Hematopoietic multipotent progenitor cell treated with erythropoietin and hydrocortisone succinate and interleukin-3 and kit ligand, for 4 days (in vitro differentiated cells): Measurements from ENCODE around the gene SMIM44.
"Not testable (repeated sequence)": the region's sequence is repeated elsewhere in the genome, so short reads cannot be mapped to it uniquely, and the experiment has no call there.

Experiments used
- DNase-seq: peaks from one replicate; pipeline ENCODE4 v3.0.0-alpha.2; 2015

Gene SMIM44

DNA sequence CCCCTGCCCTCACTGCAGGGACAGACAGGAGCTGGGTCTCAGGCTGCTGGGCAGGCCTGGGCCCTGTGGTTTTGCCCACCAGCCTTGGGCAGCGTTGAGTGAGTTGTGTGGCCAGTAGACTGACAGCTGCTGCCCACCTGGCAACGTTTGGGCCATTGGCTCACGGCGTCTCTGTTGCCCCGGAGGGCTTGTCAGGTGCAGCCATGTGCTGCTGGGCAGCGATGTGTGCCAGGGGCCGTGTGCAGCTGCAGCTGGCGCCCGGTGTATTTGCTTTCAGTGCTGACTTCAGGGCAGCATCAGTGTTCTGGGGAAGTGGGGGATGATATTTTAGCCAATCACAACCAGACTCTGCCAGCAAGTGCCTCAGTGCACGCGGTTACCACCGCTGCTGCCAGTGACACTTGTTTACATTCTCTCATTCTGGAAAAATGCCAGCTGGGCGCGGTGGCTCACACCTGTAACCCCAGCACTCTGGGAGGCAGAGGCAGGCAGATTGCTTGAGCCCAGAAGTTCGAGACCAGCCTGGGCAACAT is 33.5 kb upstream of the SMIM44 start:
- DNase-seq = peak; percentile 30

DNA sequence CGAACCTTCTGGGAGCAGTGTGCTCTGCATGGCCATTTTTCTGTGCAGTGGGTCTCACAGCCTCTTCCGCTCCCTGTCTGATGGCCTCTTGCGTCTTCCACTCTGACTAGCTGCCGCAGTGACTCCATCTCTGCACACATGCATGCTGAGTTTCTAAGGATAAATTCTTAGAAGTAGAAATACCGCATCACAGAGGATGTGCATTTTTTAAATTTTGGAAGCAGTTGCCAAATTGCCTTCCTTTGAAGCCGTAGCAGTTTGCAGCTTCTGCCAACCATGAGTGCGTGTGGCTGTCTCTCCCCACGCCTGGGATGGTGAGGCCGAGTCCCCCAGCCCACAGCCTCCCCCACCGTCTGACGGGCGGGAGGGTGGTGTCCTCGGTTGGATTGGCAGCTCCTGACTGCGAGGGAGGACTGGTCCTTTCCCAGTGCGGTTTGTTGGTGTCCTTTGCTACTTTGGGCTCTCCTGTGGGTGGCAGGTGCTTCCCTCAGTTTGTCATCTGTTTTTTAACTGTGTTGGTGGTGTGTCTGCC is 32.7 kb upstream of the SMIM44 start:
- no peak for DNase-seq

DNA sequence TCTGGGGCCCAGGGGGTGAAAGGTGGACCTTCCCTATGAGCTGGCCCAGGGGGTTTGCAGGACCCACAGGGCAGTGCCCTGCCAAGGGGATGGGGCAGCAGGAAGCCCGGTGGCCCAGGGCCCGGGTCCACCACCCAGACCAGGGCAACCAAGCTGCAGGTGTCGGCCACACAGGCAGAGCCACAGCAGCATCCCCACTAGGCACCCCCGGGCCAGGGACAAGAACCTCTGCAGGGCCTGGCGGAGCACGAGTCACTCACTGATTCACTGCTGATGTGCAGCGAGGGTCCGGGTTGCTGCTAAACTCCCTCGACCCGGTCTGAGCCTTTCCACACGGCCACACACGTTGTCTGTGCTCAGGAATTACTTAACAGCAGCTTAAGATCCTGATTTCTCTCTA is 31.7 kb upstream of the SMIM44 start:
- no peak for DNase-seq

DNA sequence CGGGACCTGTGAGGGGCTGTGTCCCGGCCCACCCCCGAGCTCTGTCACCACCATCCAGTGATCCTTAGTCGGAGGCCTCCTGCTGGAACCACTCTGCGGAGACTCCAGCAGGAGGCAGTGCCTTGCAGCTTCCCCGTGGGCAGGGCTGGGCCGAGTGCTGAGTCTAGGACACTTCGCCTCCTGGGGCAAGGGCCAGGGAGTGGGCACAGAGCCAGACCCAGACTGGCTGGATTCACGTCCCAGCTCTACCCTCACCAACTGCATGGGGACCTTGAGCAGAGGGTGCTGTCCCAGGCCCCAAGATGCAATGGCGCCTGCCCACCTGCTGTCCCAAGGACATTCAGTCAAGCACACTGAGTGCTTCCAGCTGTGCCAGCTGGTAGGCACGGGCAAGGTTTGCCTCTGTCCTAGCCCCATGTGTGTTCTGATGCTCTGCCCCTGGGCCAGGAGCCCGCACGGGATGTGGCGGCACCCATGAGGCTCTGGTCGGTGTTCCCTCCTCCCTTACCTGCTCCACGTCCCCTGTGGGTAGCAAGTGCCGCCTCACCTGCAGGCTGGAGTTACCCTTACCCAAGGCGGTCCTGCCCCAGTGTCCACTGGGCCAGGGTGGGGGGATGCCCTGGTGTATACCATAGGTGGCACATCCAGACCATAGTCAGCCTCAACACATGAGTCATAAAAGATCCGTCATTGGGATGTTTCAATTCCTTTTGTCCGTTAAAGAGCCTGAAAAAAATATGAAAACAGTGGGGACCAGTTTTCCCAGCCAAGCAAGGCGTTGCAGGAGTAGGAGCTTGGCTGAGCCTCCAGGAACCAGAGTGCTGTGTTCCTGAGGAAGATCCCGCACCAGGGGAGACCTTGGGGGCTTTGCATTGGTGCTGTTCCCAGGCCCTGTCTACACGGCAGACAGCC is 30.2 kb upstream of the SMIM44 start:
- no peak for DNase-seq

DNA sequence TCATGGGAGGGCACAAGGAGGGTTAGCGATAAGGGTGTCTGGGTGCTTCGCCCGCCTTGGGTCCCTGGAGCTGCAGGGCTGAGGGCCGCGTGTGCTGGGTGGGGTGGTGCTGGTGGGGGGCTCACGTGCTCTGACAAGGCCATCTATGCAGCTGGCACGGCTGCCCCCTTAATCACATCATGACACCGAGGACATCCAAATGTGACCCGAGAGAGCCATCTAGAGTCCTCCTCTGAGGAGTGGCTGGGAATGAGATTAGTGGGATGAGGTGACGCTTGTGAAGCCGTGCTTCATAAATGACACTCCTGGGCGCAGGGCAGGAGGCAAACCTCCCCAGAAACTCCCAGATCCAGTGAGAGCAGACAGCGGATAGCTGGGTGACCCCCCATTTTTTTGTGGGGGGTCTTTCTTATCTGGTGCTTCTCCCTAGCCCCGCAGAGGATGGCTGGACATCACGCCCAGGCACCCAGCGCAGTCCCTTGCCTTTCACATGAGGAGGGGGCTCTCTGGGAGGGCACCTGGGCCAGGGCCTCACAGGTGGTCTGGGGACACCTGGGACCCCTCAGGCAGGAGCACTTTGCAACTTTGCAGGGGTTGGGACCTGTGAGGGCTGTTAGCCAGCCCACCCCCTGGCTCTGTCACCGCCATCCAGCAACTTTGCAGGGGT is 29.5 kb upstream of the SMIM44 start:
- DNase-seq = no peak

DNA sequence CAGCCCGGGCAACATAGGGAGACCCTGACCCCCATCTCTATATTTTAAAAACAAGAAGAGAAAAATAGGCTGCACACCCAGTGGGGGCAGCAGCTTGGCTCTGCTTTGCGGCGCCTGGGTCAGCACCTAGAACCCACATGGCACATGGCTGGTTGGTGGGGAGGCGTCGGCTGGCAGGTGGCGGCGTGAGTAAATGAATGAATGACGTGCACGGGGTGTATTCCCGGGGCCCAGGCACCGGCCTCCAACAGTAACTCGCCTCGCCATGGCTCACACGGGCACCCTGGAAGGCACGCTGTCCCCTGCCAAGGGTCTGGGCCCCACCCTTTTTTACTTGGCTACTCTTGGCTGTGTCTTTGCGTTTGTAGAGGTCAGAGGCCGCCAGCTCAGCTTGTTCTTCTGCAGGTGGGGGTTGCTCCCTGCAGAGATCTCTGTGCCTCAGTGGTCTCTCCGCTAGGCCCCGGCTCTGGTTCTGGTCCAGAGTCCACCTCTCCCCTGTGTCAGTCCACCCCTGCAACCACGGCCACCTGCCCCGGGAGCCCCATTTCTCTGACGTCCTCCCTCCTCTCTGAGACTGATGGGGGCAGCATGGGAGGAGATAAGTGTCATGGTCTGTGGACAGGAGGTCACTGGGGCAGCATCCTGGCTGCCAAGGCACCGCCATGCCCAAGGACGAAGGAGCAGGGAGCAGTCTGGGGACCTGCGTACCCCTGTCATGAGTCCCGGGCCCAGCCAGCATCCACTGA is 28.4 kb upstream of the SMIM44 start:
- no peak for DNase-seq

DNA sequence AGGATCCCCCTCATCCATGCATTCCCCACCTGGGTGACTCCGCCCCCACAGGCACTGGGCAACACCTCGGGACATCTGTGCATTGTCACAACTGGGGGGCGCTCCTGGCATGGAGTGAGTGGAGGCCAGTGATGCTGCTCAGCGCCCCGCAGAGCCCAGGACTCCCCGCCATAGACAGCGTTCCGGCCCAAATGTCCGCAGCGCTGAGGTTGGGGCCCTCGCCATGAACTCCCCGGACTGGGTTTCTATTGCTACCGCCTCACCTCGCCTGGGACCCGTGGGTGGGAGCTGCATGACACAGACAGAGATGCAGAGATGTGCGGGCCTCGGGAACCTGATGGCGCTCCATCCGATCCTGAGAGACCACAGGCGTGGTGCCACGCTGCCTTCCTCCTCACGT is 27.5 kb upstream of the SMIM44 start:
- no peak for DNase-seq

DNA sequence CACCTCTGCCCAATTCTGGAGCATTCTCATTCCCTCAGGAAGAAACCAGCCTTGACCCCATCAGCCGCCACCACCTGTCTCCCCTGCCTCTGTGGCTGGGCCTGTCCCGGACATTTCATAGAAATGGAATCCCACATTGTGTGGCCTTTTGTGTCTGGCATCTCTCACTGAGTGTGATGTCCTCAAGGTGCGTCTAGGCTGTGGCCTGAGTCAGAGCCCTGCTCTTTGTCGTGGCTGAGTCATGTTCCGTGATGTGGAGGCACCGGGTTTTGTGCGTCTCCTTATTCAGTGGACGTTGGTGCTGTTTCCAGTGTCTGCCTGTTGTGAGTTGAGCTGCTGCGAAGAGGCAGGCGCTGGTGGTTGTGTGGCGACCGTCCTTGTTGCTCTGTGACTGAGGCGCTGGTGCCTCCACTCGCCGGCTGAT is 26.3 kb upstream of the SMIM44 start:
- no peak for DNase-seq

DNA sequence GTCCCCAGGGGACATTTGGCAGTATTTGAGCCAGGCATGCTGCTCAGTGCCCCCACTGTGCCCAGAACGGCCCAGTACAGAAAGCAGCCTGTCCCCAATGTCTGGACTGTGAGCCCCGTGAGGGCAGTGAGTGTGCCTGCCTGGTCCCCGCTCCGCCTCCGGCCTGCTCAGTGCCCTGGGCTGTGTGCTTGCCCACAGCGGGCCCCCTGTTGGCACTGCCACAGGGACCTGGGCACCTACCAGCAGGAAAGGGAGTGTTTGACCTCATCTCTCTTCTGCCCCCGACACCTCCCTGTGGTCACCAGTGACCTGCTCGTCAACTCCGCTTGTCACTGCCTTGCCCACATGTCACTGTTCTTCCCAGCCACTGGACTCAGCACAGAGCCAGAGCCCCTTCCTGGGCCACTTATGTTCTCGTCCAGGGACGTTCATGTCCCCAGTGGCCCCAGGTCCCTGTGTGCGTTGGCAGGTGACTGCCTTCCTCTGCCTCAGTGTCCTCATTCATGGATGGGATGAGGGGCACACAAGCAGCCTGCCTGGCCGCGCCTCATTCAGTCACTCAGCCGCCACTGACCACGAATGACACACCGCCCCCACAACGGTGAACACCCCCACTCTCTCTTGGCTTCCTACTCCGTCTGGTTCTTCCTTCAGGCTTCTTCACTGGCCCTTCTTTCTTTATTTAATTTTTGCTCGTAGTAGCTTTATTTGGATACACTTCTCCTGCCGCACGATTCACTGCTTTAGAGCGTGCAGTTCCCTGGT is 25.7 kb upstream of the SMIM44 start:
- no peak for DNase-seq

DNA sequence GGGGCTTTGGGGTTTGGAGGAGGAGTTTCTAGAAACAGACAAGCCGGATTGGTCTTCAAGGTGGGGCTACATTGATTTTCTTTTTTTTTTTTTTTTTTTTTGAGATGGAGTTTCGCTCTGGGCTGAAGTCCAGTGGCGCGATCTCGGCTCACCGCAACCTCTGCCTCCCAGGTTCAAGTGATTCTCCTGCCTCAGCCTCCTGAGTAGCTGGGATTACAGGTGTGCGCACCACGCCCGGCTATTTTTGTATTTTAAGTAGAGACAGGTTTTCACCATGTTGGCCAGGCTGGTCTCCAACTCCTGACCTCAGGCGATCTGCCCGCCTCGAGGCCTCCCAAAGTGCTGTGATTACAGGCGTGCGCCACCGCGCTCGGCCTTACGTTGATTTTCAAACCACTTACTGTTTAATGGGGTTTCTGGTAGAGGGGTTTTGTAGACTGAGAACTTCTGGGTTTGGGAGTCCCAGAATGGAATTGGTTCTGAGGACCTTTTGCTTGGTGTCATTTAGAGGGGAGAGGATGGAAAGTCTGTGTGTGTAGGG is 24.9 kb upstream of the SMIM44 start:
- not testable (repeated sequence) for DNase-seq

DNA sequence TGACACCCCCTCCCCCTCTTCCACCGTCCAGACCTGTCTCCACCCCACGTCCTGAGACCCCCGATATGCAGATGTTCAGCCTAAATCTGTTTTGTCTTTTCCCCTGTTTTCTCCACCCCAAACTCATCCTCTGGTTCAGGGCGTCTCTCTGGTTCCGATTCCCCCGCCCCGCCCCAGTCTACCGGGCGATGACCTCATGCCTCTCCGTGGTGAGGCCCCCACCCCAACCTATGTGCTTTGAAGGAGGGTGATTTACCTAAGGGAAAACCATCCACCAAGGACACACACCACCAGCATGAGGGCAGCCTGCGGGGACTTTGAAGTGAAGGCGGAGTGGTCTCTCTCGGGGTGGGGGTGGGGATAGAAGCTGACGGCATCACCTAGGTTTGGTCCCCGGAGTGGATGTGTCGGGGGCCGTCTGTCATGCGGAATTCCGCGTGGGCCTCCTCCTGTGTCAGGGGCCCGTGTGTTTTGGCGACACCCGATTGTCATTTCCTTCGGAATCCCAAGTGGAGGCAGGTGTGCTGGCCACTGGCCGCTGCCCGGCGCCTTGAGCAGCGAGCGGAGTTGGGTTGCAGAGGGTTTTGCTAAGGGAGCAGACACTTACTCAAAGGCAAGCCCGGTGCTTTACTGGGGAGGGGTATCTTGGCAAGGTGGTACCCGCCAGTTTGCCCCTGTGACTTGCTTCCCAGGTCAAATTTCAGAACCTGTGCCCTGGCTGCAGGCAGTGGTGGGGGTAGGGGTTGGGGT is 24.3 kb upstream of the SMIM44 start:
- DNase-seq = no peak

DNA sequence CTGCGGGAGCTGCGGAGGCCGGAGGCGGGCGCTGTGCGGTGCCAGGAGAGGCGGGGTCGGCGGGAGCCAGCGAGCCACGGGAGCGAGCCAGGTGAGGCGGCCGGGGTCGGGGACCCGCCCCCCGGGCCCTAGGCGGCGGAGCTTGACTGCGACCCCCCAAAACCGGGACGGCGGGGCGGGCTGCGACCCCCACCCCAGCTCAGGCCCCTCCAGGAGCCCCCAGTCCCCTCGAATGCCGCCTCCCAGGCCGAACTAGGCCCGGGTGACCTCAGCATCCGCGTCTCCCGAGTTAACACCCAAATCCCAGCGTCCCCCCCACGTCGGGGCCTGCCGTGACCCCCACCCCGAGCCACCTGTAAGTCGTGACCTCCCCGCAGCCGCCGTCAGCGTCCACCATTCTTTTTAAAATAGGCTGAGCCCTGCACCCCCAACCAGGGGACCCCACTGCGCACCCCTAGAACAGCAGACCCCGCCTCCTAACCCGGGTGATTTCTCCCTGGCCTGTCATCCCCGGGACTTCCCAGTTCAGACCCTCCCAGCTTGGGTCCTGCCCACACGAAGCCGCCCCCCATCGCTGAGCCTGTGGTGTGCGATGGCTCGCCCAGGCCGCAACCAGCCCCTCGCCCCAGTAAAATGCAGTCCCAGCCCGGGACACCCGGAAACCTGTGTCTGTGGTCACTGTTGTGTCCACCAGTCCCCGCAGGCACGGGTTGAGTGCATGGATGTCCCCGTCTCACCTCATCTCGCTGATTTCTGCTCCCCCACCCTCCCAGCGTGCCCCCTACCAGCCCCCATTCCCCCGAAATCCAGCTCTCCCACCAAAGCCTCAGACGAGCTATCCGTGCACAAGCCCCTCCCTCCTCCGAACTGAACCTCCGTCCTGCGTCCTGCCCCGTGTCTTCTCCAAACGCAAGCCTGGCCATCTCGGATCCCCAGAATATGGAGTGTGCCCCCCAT is 23.4 kb upstream of the SMIM44 start:
- peak; percentile 47 for DNase-seq

DNA sequence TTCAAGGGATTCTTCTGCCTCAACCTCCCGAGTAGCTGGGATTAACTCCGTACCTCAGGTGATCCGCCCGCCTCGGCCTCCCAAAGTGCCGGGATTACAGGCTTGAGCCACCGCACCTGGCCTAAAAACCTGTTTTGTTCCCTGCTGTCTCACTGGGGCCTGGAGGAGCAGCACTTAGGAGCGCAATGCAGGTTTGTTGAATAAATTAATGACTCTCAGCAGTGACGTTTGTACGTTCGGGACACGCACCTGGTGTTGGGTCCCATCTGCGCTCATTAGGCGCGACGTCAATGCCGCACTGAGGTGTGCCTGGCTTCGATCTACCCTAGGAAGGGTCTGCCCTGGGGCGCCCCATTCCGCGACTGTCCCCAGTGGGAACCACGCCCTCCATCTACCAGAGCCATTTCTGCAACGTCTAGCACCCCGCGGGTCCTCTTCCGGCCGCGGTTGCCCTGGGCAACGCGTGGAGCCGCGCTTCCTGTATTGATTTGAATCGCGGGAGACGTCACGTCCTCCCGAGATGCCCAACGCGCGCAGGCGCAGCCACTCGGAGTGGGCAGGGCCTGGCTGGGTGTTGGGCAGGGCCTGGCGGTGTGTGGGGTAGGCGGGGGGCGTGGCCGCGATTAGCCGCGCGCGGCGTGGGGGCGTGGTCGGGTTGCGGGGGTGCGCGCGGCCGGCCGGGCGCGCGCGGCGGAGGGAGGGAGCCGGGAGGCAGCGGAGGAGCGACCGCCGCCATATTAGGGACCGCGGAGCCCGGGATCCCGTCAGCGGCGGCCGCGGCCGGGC is 22.6 kb upstream of the SMIM44 start, which contains the start of gene FZR1:
Gene FZR1, plus strand, starts transcription at position 714 of the 786 bp plus-strand sequence. CDS start 16,679 bp downstream, outside the sequence.
- peak; percentile 99 for DNase-seq

DNA sequence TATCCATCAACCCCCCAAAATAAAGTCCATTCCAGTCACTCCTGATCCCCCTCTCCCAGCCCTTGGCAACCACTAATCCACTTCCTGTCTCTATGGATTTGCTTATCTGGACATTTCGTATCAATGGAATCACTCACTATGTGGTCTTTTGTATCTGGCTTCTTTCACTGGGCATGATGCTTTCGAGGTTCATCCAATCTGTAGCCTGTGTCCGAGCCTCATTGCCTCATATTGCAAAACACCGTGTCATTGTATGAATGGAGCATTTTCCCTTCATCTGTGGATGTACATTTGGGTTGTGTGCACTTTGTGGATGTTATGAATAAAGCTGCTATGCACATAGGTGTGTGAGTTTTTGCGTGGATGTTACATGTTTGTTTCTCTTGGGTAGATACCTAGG is 21.5 kb upstream of the SMIM44 start:
- peak; percentile 30 for DNase-seq

DNA sequence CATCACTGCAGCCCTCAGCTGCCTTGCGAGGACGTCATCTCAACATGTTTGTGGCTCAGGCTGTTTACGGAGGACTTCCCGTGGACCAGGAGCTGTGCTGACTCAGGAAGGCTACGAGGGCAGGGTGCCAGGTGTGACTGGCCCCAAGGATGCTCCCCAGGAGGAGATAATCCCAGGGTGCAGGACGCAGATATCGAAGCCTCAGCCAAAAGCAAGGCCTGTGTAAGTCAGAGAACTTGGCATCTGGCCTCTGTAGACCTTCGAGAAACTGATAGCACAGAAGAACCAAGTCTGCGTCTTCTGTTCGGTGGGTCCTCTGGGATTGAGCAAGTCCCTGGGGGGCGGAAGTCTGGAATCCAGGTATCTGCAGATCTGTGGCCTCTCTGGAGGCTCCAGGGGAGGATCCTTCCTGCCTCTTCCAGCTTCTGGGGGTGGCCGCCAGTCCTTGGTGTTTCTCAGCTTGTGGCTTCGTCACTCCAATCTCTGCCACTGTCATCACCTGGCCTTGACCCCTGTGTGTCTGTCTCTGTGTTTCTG is 19.9 kb upstream of the SMIM44 start:
- DNase-seq = peak; percentile 42

DNA sequence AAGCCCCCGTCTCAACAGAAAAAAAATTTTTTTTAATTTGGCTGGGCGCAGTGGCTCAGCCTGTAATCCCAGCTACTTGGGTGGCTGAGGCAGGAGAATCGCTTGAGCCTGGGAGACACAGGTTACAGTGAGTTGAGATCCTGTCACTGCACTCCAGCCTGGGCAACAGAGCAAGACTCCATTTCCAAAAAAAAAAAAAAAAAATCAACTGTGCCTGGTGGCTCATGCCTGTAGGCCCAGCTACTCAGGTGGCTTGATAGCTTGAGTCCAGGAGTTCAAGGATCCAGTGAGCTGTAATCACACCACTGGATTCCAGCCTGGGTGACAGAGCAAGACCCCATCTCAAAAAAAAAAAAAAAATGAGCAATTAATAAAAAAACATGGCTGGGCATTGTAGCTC is 18.5 kb upstream of the SMIM44 start:
- DNase-seq = no peak

DNA sequence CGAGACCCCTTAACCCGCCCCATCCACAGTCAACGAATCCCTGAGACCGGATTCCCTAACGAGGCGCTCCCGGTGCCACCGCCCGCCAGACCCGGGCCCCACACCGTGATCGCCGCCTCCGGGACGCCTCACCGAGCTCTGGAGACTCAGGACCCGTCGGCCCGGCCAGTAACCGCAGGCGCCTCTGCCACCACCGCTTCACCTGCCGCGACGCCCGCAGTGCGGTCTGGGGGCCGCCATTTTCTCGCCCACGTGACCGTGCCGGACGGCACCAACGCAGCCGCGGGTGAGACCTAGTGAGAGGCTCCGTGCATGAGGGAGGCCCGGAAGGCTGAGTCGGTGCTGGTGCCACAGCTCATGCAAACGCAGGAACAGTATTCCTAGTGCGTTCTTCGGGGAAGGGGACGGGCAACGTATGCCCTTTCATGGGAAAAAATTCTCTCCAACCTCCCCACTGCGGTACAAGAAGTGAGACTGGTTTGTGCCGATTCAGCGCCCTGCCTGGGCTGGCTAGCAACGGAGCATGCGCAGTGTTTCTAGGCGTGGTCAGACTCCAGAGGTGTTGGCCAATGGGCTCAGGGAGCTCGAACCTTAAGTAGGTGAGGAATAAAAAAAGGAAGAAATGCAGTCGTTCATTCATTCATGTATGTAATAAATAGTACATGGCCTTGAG is 17.3 kb upstream of the SMIM44 start, which contains the start of gene DOHH:
Gene DOHH, minus strand, starts transcription at position 246 of the 673 bp plus-strand sequence. CDS start 3,860 bp downstream, outside the sequence.
- DNase-seq = peak; percentile 99
